ENCODE data around the gene CRTC1.

Gene CRTC1

GRCh38 chr19:18793144-18794028 is 109.9 kb downstream of the CRTC1 start:
- TF ChIP-seq ZFX (IDR thresholded peaks at IDR 0.05; ENCODE audit: borderline replicate concordance): no peak
- TF ChIP-seq CTCF (IDR thresholded peaks at IDR 0.05): no peak
- no peak overlapping the region for H3K27ac ChIP-seq

- H3K27ac ChIP-seq: no peak overlapping the region
- no peak for TF ChIP-seq CTCF (IDR thresholded peaks at IDR 0.05)
- TF ChIP-seq ZFX (IDR thresholded peaks at IDR 0.05; ENCODE audit: borderline replicate concordance): no peak
Measured at GRCh38 chr19:18794029-18794313, 110.5 kb downstream of the CRTC1 start.

GRCh38 chr19:18794692-18795091 is 111.2 kb downstream of the CRTC1 start:
- no peak for TF ChIP-seq CTCF (IDR thresholded peaks at IDR 0.05)
- TF ChIP-seq ZFX (IDR thresholded peaks at IDR 0.05; ENCODE audit: borderline replicate concordance): no peak
- H3K27ac ChIP-seq: no peak overlapping the region

GRCh38 chr19:18795540-18795939 is 112.1 kb downstream of the CRTC1 start:
- TF ChIP-seq ZFX (IDR thresholded peaks at IDR 0.05; ENCODE audit: borderline replicate concordance): no peak
- TF ChIP-seq CTCF (IDR thresholded peaks at IDR 0.05): no peak
- no peak overlapping the region for H3K27ac ChIP-seq

GRCh38 chr19:18796239-18796638 is 112.8 kb downstream of the CRTC1 start:
- TF ChIP-seq CTCF (IDR thresholded peaks at IDR 0.05) (no peak), ZFX (IDR thresholded peaks at IDR 0.05; ENCODE audit: borderline replicate concordance) (no peak)
- H3K27ac ChIP-seq: no peak overlapping the region

- no peak for TF ChIP-seq CTCF (IDR thresholded peaks at IDR 0.05)
- no peak for TF ChIP-seq ZFX (IDR thresholded peaks at IDR 0.05; ENCODE audit: borderline replicate concordance)
- H3K27ac ChIP-seq: no peak overlapping the region
Measured at GRCh38 chr19:18798384-18799352, 115.2 kb downstream of the CRTC1 start.
